ENCODE results near the gene MCTP2. TPM values are rescaled to one million over a fixed set of nuclear protein-coding genes. Genes with fewer than 3 reads are reported as not detected.

Gene MCTP2
- total and polyA plus RNA-seq, 9 of the 15 experiments (the other 6 are each of a cell fraction or from before 2014, with no cell fraction given), result 0.07 TPM; not detected in 8

DNA sequence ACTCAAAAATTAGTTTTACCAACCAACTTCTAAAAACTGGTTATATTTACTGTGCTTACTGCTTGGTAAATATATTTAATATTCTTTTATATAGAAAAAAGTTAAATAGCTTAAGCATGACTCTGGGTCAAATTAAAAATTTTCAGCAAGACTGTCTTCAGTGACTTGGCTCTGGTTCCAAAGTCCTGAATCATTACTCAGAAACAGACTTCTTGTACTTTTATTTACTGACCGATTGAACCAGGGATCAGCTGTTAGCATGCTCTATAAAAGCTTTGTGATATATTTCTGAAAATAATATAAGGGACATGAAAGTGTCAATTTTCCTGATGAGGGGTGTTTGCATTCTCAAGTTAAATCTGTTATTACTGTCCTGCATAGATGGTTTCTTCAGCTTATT, 164.3 kb downstream of the MCTP2 start (continued):
- TF ChIP-seq, protein P1, sequence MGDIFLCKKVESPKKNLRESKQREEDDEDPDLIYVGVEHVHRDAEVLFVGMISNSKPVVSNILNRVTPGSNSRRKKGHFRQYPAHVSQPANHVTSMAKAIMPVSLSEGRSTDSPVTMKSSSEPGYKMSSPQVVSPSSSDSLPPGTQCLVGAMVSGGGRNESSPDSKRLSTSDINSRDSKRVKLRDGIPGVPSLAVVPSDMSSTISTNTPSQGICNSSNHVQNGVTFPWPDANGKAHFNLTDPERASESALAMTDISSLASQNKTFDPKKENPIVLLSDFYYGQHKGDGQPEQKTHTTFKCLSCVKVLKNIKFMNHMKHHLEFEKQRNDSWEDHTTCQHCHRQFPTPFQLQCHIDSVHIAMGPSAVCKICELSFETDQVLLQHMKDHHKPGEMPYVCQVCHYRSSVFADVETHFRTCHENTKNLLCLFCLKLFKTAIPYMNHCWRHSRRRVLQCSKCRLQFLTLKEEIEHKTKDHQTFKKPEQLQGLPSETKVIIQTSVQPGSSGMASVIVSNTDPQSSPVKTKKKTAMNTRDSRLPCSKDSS (IDR thresholded peaks at IDR 0.05; ENCODE audit: low read depth, partially characterized antibody), result no peak
- TF ChIP-seq MAFG (tag; conservative IDR thresholded peaks at IDR 0.05) (no peak), PBX2 (CRISPR knock-in tag; IDR thresholded peaks at IDR 0.05; ENCODE audit: low read depth) (no peak), PBX2 (tag; conservative IDR thresholded peaks at IDR 0.05; ENCODE audit: low read depth) (no peak), ZEB2 (IDR thresholded peaks at IDR 0.05) (no peak), ZNF655 (CRISPR knock-in tag; IDR thresholded peaks at IDR 0.05) (no peak), SRSF3 (IDR thresholded peaks at IDR 0.05; ENCODE audit: insufficient read depth, low read length) (no peak), ZBTB43 (CRISPR knock-in tag; IDR thresholded peaks at IDR 0.05) (no peak)
- TF ChIP-seq, protein P2, sequence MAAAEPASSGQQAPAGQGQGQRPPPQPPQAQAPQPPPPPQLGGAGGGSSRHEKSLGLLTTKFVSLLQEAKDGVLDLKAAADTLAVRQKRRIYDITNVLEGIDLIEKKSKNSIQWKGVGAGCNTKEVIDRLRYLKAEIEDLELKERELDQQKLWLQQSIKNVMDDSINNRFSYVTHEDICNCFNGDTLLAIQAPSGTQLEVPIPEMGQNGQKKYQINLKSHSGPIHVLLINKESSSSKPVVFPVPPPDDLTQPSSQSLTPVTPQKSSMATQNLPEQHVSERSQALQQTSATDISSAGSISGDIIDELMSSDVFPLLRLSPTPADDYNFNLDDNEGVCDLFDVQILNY (CRISPR knock-in tag; IDR thresholded peaks at IDR 0.05), result no peak
- TF ChIP-seq, protein P3, sequence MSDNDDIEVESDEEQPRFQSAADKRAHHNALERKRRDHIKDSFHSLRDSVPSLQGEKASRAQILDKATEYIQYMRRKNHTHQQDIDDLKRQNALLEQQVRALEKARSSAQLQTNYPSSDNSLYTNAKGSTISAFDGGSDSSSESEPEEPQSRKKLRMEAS (CRISPR knock-in tag; IDR thresholded peaks at IDR 0.05), result no peak

Data from K562 (cell line).